SU-DHL-6 (cell line): ENCODE measurements around the gene MEGF6.

ENCODE experiments used
- CTCF ChIP-seq: fragments of 200-600 bp; sonication (generic); IDR thresholded peaks from one replicate; pipeline ENCODE4 v1.5.1; 2017; ENCODE audit warnings: antibody characterized with exemption, mild to moderate bottlenecking, low read length, moderate library complexity; ENCODE audit not compliant: insufficient read depth, poor library complexity, severe bottlenecking
- EZH2phosphoT487 ChIP-seq: fragments of 200-600 bp; sonication (generic), shearing (Covaris generic); conservative IDR thresholded peaks from 2 replicates; pipeline ENCODE4 v1.6.1; 2018; ENCODE audit warnings: mild to moderate bottlenecking, antibody characterized with exemption, low read length, moderate library complexity, mixed read lengths

DNA sequence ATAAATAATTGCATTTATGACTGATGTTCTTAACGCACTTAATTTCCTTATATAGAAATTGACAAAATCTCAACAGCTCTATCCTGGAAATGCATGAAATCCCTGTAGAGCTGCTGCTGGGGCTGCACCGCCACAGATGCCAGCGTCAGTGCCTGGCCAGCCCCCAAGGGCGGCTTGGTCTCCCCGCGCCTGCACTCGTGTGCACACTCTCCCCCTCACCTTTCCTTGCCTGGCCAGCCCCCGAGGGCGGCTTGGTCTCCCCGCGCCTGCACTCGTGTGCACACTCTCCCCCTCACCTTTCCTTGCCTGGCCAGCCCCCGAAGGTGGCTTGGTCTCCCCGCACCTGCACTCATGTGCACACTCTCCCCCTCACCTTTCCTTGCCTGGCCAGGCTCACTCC, 24.8 kb upstream of the MEGF6 start:
- TF ChIP-seq CTCF (no peak), EZH2phosphoT487 (no peak)
